ENCODE data around the gene ATG2A. TPM values are rescaled to one million over a fixed set of nuclear protein-coding genes. Genes with fewer than 3 reads are reported as not detected.

Gene ATG2A
- total RNA-seq, 1 donor from 2014 or later: 22.4 TPM

GRCh38 chr11:64931290-64931689 lies 14.3 kb upstream of the ATG2A start:
- no peak for TF ChIP-seq CTCF (IDR thresholded peaks at IDR 0.05; ENCODE audit: unreplicated experiment)
- Mint-ChIP-seq H3K9me3 (ENCODE audit: unreplicated experiment) (no peaks in the 10 kb centered on the region), H3K36me3 (ENCODE audit: low read depth, unreplicated experiment) (peaks cover 29% of the 10 kb centered on the region), H3K27me3 (ENCODE audit: unreplicated experiment) (peaks cover 8% of the 10 kb centered on the region), H3K4me1 (ENCODE audit: unreplicated experiment) (peaks cover 6% of the 10 kb centered on the region), H3K4me3 (ENCODE audit: unreplicated experiment) (peak overlapping the region; percentile 35), H3K27ac (ENCODE audit: unreplicated experiment) (no peak overlapping the region)
- no peak for DNase-seq (ENCODE audit: low spot score)

- no peak for DNase-seq (ENCODE audit: low spot score)
- H3K4me3 Mint-ChIP-seq (ENCODE audit: unreplicated experiment): no peak overlapping the region
- peaks cover under 1% of the 10 kb centered on the region for H3K4me1 Mint-ChIP-seq (ENCODE audit: unreplicated experiment)
- peaks cover 8% of the 10 kb centered on the region for H3K27me3 Mint-ChIP-seq (ENCODE audit: unreplicated experiment)
- TF ChIP-seq CTCF (IDR thresholded peaks at IDR 0.05; ENCODE audit: unreplicated experiment): no peak
- no peaks in the 10 kb centered on the region for H3K9me3 Mint-ChIP-seq (ENCODE audit: unreplicated experiment)
- peaks cover 29% of the 10 kb centered on the region for H3K36me3 Mint-ChIP-seq (ENCODE audit: low read depth, unreplicated experiment)
- no peak overlapping the region for H3K27ac Mint-ChIP-seq (ENCODE audit: unreplicated experiment)
These were observed 13.3 kb upstream of the ATG2A start for GRCh38 chr11:64930340-64930739.

GRCh38 chr11:64929625-64930024 lies 12.6 kb upstream of the ATG2A start:
- no peak for DNase-seq (ENCODE audit: low spot score)
- H3K27me3 Mint-ChIP-seq (ENCODE audit: unreplicated experiment): peaks cover 10% of the 10 kb centered on the region
- peaks cover 29% of the 10 kb centered on the region for H3K36me3 Mint-ChIP-seq (ENCODE audit: low read depth, unreplicated experiment)
- H3K9me3 Mint-ChIP-seq (ENCODE audit: unreplicated experiment): no peaks in the 10 kb centered on the region
- no peak for TF ChIP-seq CTCF (IDR thresholded peaks at IDR 0.05; ENCODE audit: unreplicated experiment)
- H3K27ac Mint-ChIP-seq (ENCODE audit: unreplicated experiment): no peak overlapping the region
- no peaks in the 10 kb centered on the region for H3K4me1 Mint-ChIP-seq (ENCODE audit: unreplicated experiment)
- H3K4me3 Mint-ChIP-seq (ENCODE audit: unreplicated experiment): no peak overlapping the region

GRCh38 chr11:64928957-64929356 lies 11.9 kb upstream of the ATG2A start:
- Mint-ChIP-seq H3K4me3 (ENCODE audit: unreplicated experiment) (no peak overlapping the region), H3K9me3 (ENCODE audit: unreplicated experiment) (no peaks in the 10 kb centered on the region), H3K4me1 (ENCODE audit: unreplicated experiment) (no peaks in the 10 kb centered on the region), H3K27me3 (ENCODE audit: unreplicated experiment) (peaks cover 6% of the 10 kb centered on the region), H3K36me3 (ENCODE audit: low read depth, unreplicated experiment) (peaks cover 29% of the 10 kb centered on the region), H3K27ac (ENCODE audit: unreplicated experiment) (no peak overlapping the region)
- no peak for DNase-seq (ENCODE audit: low spot score)
- TF ChIP-seq CTCF (IDR thresholded peaks at IDR 0.05; ENCODE audit: unreplicated experiment): no peak

DNA sequence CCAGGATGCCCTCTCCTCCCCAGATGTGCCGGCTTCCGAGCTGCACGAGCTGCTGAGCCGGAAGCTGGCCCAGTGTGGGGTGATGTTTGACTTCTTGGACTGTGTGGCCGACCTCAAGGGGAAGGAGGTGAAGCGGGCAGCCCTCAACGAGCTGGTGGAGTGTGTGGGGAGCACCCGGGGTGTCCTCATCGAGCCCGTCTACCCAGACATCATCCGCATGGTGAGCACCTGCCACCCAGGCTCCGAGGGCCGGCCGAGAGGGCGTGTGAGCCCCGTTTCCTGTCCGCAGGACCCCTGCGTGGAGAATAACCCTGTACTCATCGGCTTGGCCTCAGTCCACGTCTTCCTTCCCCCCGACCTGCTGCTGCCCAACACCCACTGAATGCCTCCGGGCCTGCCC lies 9.7 kb upstream of the ATG2A start:
- no peak for TF ChIP-seq CTCF (IDR thresholded peaks at IDR 0.05; ENCODE audit: unreplicated experiment)
- Mint-ChIP-seq H3K36me3 (ENCODE audit: low read depth, unreplicated experiment) (peaks cover 17% of the 10 kb centered on the region), H3K27me3 (ENCODE audit: unreplicated experiment) (peaks cover 5% of the 10 kb centered on the region), H3K9me3 (ENCODE audit: unreplicated experiment) (no peaks in the 10 kb centered on the region), H3K27ac (ENCODE audit: unreplicated experiment) (no peak overlapping the region), H3K4me3 (ENCODE audit: unreplicated experiment) (no peak overlapping the region), H3K4me1 (ENCODE audit: unreplicated experiment) (no peaks in the 10 kb centered on the region)
- no peak for DNase-seq (ENCODE audit: low spot score)

Measured in endothelial cell (in vitro differentiated cells).